Naive thymus-derived CD4-positive, alpha-beta T cell (primary cell): ENCODE data around the gene GPC3. TPM values are rescaled to one million over a fixed set of nuclear protein-coding genes. Genes with fewer than 3 reads are reported as not detected.

Experiments
- ATAC-seq: fragments of 150-1000 bp; cut with Tn5 transposase; 2 replicates; pipeline ENCODE4 v1.10.0; 2021; ENCODE audit warnings: mild to moderate bottlenecking, moderate library complexity
- CTCF ChIA-PET: fragments of 350-600 bp; sonication (Branson Sonifier 250); formaldehyde crosslinking; loops from one replicate; lab custom pipeline; 2021; ENCODE audit warnings: antibody characterized with exemption; lab: Charles Lee
- POLR2A ChIA-PET: fragments of 350-600 bp; sonication (Branson Sonifier 250); formaldehyde crosslinking; loops from one replicate; lab custom pipeline; 2021; ENCODE audit warnings: antibody characterized with exemption, inconsistent platforms; lab: Charles Lee
- DNase-seq, 9 donors: peaks; one replicate each; pipeline versions ENCODE4 v3.0.0 to v3.0.0-alpha.2; 2020 to 2022; ENCODE audit warnings: mixed read lengths in 1 of 9
- H3K27ac ChIP-seq: one replicate; pipeline ENCODE4 v1.7.0; 2013; ENCODE audit warnings: mild to moderate bottlenecking, low read depth, low read length, moderate library complexity
- H3K27me3 ChIP-seq, 2 donors: one replicate each; pipeline ENCODE4 v1.7.0; 2013; ENCODE audit warnings: low read length in 2 of 2, mild to moderate bottlenecking in 2 of 2, moderate library complexity in 2 of 2; ENCODE audit not compliant: control insufficient read depth in 2 of 2, insufficient read depth in 2 of 2
- H3K36me3 ChIP-seq, 3 experiments: 1 replicate in 2 of 3; 2 replicates in 1 of 3; pipeline ENCODE4 v1.7.0; 2013; ENCODE audit warnings: low read length in 3 of 3, mild to moderate bottlenecking in 3 of 3, moderate library complexity in 1 of 3; ENCODE audit not compliant: insufficient read depth in 3 of 3, control insufficient read depth in 2 of 3
- H3K4me1 ChIP-seq, 2 donors: one replicate each; pipeline ENCODE4 v1.7.0; 2013; ENCODE audit warnings: low read length in 2 of 2, mild to moderate bottlenecking in 2 of 2, moderate library complexity in 1 of 2; ENCODE audit not compliant: control insufficient read depth in 2 of 2, insufficient read depth in 2 of 2
- H3K4me3 ChIP-seq: 2 replicates; pipeline ENCODE4 v1.7.0; 2013; ENCODE audit warnings: mild to moderate bottlenecking, low read length
- H3K9me3 ChIP-seq, 3 experiments: 1 replicate in 2 of 3; 2 replicates in 1 of 3; pipeline ENCODE4 v1.7.0; 2013; ENCODE audit warnings: low read length in 3 of 3; ENCODE audit not compliant: control insufficient read depth in 2 of 3
- H3K27ac Mint-ChIP-seq, 9 donors: one replicate each; pipeline ENCODE4 v1.8.0; 2020 to 2022; ENCODE audit warnings: mixed read lengths in 9 of 9, mild to moderate bottlenecking in 8 of 9, moderate library complexity in 5 of 9, inconsistent platforms in 2 of 9
- H3K27me3 Mint-ChIP-seq, 5 donors: one replicate each; pipeline ENCODE4 v1.8.0; 2021 to 2022; ENCODE audit warnings: mixed read lengths in 5 of 5, mild to moderate bottlenecking in 1 of 5
- H3K36me3 Mint-ChIP-seq, 5 donors: one replicate each; pipeline ENCODE4 v1.8.0; 2020 to 2022; ENCODE audit warnings: mixed read lengths in 5 of 5, mild to moderate bottlenecking in 3 of 5, inconsistent platforms in 1 of 5
- H3K4me1 Mint-ChIP-seq, 7 donors: one replicate each; pipeline ENCODE4 v1.8.0; 2020 to 2022; ENCODE audit warnings: mixed read lengths in 7 of 7, mild to moderate bottlenecking in 3 of 7, inconsistent platforms in 1 of 7
- H3K4me3 Mint-ChIP-seq, 10 donors: one replicate each; pipeline ENCODE4 v1.8.0; 2020 to 2022; ENCODE audit warnings: mild to moderate bottlenecking in 10 of 10, mixed read lengths in 10 of 10, moderate library complexity in 6 of 10, inconsistent platforms in 2 of 10
- H3K9me3 Mint-ChIP-seq, 11 donors: one replicate each; pipeline ENCODE4 v1.8.0; 2020 to 2022; ENCODE audit warnings: mixed read lengths in 11 of 11, mild to moderate bottlenecking in 4 of 11, inconsistent platforms in 1 of 11, moderate library complexity in 1 of 11
- intact Hi-C, 2 donors: fragments of 100-400 bp; cut with micrococcal nuclease; formaldehyde crosslinking; loops; one replicate each; pipeline ENCODE4 v1.15.1; 2023
- polyA plus RNA-seq, 2 donors: library from polyadenylated mRNA; unstranded; fragments of 300-500 nt; fragmentation: Illumina TruSeq; gene quantifications; one replicate each; pipeline ENCODE4 v1.2.3, GENCODE V29; 2021
- total RNA-seq, 6 experiments: library from RNA in 5 of 6; stranded (reverse) in 5 of 6; gene quantifications; 1 replicate in 5 of 6; 2 replicates in 1 of 6; pipeline ENCODE4 v1.2.3 and lab custom pipeline; 2021 to 2026

GPC3 gene
- total and polyA plus RNA-seq, 7 experiments from 2014 or later: 0.24 to 6.0 (median 0.65) TPM

DNA sequence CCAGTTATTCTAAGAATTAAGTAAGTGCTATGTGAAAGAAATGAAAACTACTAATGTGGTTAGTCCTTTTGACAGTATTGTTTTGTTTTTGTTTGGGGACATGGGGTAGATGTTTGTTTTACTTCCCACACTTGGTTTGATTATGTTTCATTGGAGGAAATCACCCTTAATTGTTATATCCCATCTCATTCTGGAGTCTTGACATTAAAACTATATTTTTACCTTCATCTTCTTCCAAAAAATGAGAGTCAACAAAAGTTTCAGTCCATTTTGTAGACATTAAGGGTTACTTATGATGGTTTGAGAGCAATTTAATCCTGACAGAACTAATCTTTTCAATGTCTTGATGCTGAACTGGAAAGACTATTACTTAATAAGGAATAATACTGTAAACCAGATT is 108.7 kb downstream of the GPC3 start:
- Histone ChIP-seq H3K4me3 (no peak overlapping the region), H3K27ac (no peak overlapping the region), H3K4me1 (no peaks in the 10 kb centered on the region), H3K36me3 (no peaks in the 10 kb centered on the region), H3K27me3 (no peaks in the 10 kb centered on the region), H3K9me3 (no peaks in the 10 kb centered on the region)
- intact Hi-C loops: no loop called here
- H3K4me1 Mint-ChIP-seq: no peaks in the 10 kb centered on the region
- no peak for ATAC-seq
- no peak overlapping the region for H3K4me3 Mint-ChIP-seq
- H3K27ac Mint-ChIP-seq: no peak overlapping the region
- H3K36me3 Mint-ChIP-seq: no peaks in the 10 kb centered on the region
- ChIA-PET CTCF (no interaction called here), POLR2A (no interaction called here)
- DNase-seq: no peak
- H3K27me3 Mint-ChIP-seq: peaks cover 0 to 2% (median 0%) of the 10 kb centered on the region in 5 donors
- H3K9me3 Mint-ChIP-seq: no peaks in the 10 kb centered on the region

DNA sequence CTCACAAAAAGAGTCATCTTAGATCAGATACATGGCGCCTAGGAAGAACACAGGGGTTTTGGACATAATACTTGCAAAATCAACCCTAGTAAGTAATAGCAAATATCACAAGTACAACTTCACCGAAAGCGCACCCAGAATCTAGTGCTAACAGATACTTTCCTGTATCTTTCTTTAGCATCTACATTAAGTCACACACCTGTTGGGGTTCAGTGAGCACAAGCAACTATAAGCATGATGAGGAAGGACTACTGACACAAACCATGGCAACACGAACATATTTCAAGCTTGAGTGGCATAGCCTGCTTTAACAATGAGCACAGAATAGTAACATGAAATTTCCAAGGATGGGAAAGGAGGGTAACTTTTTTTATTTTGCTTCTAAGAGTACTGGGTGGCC is 116.1 kb downstream of the GPC3 start:
- DNase-seq: no peak
- ATAC-seq: no peak
- Mint-ChIP-seq H3K4me3 (no peak overlapping the region), H3K36me3 (peaks cover 0 to 4% (median 0%) of the 10 kb centered on the region in 5 donors), H3K27me3 (no peaks in the 10 kb centered on the region), H3K4me1 (peaks cover 0 to 2% (median 0%) of the 10 kb centered on the region in 7 donors), H3K9me3 (peaks cover 0 to 3% (median 0%) of the 10 kb centered on the region in 11 donors), H3K27ac (no peak overlapping the region)
- POLR2A ChIA-PET: no interaction called here
- CTCF ChIA-PET: no interaction called here
- Histone ChIP-seq H3K4me3 (no peak overlapping the region), H3K27me3 (no peaks in the 10 kb centered on the region), H3K36me3 (no peaks in the 10 kb centered on the region), H3K27ac (no peak overlapping the region), H3K9me3 (no peaks in the 10 kb centered on the region), H3K4me1 (no peaks in the 10 kb centered on the region)
- intact Hi-C loops: no loop called here

DNA sequence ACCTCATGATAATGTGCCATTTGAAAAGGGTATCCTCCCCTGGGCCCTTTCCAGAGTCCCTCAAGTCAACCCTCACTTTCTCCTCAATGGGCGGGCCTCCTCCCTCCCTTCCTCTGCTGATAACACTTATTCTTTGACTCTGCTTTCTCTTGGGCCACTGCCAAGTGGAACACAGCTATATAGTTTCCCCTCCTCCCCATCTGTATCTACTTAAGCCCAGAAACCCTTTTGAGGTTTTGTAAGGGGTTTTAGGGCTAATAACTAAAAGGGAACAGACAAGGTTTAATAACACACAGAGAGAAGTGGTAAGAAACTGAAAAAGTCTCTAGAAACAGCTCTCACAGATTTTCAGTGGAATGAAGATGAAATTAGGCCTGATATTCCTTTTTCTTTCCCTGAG is 116.7 kb downstream of the GPC3 start:
- CTCF ChIA-PET: no interaction called here

DNA sequence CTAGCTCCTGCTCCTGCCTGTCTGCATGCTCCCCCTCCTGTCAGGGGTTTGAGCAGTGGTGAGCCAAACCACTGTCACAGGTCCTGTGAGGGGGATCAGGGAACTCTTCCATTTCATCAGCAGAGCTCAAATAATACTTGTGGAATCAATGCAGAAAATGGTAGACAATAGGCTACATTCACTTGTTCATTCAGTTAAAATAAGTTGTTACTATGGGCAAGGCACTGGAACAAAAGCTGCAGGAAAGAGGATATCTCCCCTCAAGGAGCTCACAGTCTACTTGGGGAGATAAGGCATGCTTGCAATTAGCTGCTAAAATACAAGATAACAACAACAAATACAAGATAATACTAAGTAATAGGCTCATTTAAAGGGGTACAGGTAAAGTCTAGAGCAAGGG is 117.1 kb downstream of the GPC3 start:
- Mint-ChIP-seq H3K27me3 (no peaks in the 10 kb centered on the region), H3K36me3 (peaks cover 0 to 4% (median 0%) of the 10 kb centered on the region in 5 donors), H3K27ac (no peak overlapping the region), H3K4me3 (no peak overlapping the region), H3K9me3 (peaks cover 0 to 4% (median 0%) of the 10 kb centered on the region in 11 donors), H3K4me1 (peaks cover 0 to 2% (median 0%) of the 10 kb centered on the region in 7 donors)
- Histone ChIP-seq H3K27ac (no peak overlapping the region), H3K36me3 (no peaks in the 10 kb centered on the region), H3K4me1 (no peaks in the 10 kb centered on the region), H3K9me3 (no peaks in the 10 kb centered on the region), H3K4me3 (no peak overlapping the region), H3K27me3 (no peaks in the 10 kb centered on the region)
- ATAC-seq (no peak), DNase-seq (no peak)
- CTCF ChIA-PET: no interaction called here
- intact Hi-C loops: no loop called here
- POLR2A ChIA-PET: interaction anchor here (0.9 kb wide), 1 partner anchor 13 kb away, joined by 3 read pairs; no protein-coding TSS in a partner anchor

More for the DNA sequence above, 116.7 kb downstream of the GPC3 start:
- intact Hi-C loops: no loop called here
- Mint-ChIP-seq H3K9me3 (peaks cover 0 to 4% (median 0%) of the 10 kb centered on the region in 11 donors), H3K4me1 (peaks cover 0 to 2% (median 0%) of the 10 kb centered on the region in 7 donors), H3K27ac (no peak overlapping the region), H3K4me3 (no peak overlapping the region), H3K36me3 (peaks cover 0 to 4% (median 0%) of the 10 kb centered on the region in 5 donors), H3K27me3 (no peaks in the 10 kb centered on the region)
- DNase-seq (no peak), ATAC-seq (no peak)
- Histone ChIP-seq H3K4me1 (no peaks in the 10 kb centered on the region), H3K4me3 (no peak overlapping the region), H3K27ac (no peak overlapping the region), H3K27me3 (no peaks in the 10 kb centered on the region), H3K36me3 (no peaks in the 10 kb centered on the region), H3K9me3 (no peaks in the 10 kb centered on the region)
- POLR2A ChIA-PET: no interaction called here

DNA sequence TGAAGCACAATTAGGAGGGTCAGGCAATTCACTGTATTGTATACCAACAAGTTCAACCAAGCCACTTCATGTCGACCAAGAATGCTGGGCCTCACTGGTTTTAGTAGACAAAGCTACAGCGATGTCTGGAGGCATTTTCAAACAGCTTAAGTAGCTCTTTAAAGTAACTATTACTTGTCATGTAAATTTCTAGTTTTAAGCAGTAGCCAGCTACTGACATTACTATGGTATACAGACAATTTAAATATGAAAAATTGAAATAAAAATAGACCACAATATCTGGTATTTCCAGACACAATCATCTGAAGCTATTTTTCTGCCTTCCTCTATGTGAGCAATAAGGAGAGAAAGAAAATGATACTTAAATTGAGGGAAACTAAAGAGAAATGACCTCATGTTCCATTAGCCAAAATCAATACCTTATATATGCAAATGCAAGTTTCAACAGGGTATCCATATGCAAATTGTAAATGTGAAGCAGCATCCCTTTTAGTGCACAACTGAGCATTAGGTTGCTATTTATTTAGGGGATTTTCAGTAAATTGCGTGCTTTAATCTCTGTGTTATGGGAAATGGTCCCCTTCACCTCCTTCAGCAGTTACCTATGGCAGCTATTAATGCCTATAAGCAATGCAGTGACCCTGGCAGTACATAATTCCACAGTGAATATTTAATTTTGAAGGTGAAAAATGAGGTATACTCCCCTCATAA is 119.5 kb downstream of the GPC3 start:
- no peaks in the 10 kb centered on the region for H3K36me3 Mint-ChIP-seq
- Histone ChIP-seq H3K36me3 (no peaks in the 10 kb centered on the region), H3K4me3 (no peak overlapping the region), H3K9me3 (no peaks in the 10 kb centered on the region), H3K4me1 (no peaks in the 10 kb centered on the region), H3K27ac (no peak overlapping the region), H3K27me3 (no peaks in the 10 kb centered on the region)
- no peaks in the 10 kb centered on the region for H3K27me3 Mint-ChIP-seq
- no peak for DNase-seq
- ATAC-seq: no peak
- peaks cover 0 to 5% (median 0%) of the 10 kb centered on the region in 11 donors for H3K9me3 Mint-ChIP-seq
- intact Hi-C loops: no loop called here
- no peak overlapping the region for H3K27ac Mint-ChIP-seq
- H3K4me3 Mint-ChIP-seq: no peak overlapping the region
- POLR2A ChIA-PET: no interaction called here
- CTCF ChIA-PET: no interaction called here
- peaks cover 0 to 2% (median 0%) of the 10 kb centered on the region in 7 donors for H3K4me1 Mint-ChIP-seq

DNA sequence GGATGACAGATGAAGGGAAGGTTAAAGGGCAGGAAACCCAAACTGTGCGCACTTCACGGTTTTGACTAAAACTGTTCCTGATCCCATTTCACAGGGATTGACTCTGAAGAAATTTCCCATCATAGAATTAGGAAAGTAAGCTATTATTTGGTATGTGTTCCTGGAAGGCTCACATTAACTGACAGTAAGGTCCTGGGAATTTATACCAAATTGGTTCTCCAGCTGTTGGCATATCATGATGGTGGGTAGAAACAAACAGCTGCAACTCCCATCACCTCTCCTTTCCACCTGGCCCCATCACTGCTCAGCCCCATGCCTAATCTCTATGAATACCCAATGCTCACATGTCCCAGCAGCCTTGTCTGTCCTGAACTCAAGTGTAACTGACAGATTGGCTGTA is 121.2 kb downstream of the GPC3 start:
- Mint-ChIP-seq H3K36me3 (no peaks in the 10 kb centered on the region), H3K4me3 (no peak overlapping the region)
- H3K27me3 ChIP-seq: no peaks in the 10 kb centered on the region

DNA sequence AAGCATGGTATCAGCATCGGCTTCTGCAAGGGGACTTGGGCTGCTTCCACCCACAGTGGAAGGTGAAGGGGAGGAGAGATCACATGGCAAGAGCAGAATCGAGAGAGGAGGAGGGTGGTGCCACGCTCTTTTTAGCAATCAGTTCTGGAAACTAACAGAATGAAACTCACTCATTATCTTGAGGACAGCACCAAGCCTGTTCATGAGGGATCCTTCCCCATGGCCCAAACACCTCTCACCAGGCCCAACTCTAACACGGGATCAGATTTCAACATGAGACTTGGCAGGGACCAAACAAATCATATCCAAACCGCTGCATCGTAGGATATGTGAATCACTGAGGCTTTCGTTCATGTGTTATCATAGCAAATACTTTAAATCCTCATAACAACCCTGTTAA is 125.5 kb downstream of the GPC3 start:
- no peaks in the 10 kb centered on the region for H3K36me3 Mint-ChIP-seq
- H3K4me3 ChIP-seq: no peak overlapping the region
- H3K9me3 ChIP-seq: no peaks in the 10 kb centered on the region
- no peaks in the 10 kb centered on the region for H3K27me3 ChIP-seq
- no peak overlapping the region for H3K27ac Mint-ChIP-seq
- intact Hi-C loops: no loop called here
- H3K36me3 ChIP-seq: no peaks in the 10 kb centered on the region
- H3K9me3 Mint-ChIP-seq: peaks cover 0 to 2% (median 0%) of the 10 kb centered on the region in 11 donors
- POLR2A ChIA-PET: no interaction called here
- ATAC-seq: no peak
- H3K4me1 Mint-ChIP-seq: no peaks in the 10 kb centered on the region
- no peak overlapping the region for H3K27ac ChIP-seq
- no peak for DNase-seq
- peaks cover 0 to 4% (median 0%) of the 10 kb centered on the region in 5 donors for H3K27me3 Mint-ChIP-seq
- CTCF ChIA-PET: no interaction called here
- no peaks in the 10 kb centered on the region for H3K4me1 ChIP-seq
- no peak overlapping the region for H3K4me3 Mint-ChIP-seq

More for the DNA sequence above, 121.2 kb downstream of the GPC3 start:
- POLR2A ChIA-PET: no interaction called here
- Mint-ChIP-seq H3K27me3 (no peaks in the 10 kb centered on the region), H3K4me1 (no peaks in the 10 kb centered on the region), H3K27ac (no peak overlapping the region), H3K9me3 (peaks cover 0 to 4% (median 0%) of the 10 kb centered on the region in 11 donors)
- intact Hi-C loops: no loop called here
- CTCF ChIA-PET: no interaction called here
- no peak for DNase-seq
- Histone ChIP-seq H3K4me1 (no peaks in the 10 kb centered on the region), H3K36me3 (no peaks in the 10 kb centered on the region), H3K9me3 (no peaks in the 10 kb centered on the region), H3K4me3 (no peak overlapping the region), H3K27ac (no peak overlapping the region)
- ATAC-seq: no peak
